ENCODE measurements around the gene DNASE1L3.

- TF ChIP-seq POLR2AphosphoS5 (IDR thresholded peaks at IDR 0.05) (no peak), CTCF (IDR thresholded peaks at IDR 0.05 in 8 of 11, conservative IDR thresholded peaks at IDR 0.05 in 3 of 11) (no peak)
Measured at GRCh38 chr3:58205981-58206380, 4.8 kb downstream of the DNASE1L3 start.

Data from spleen (tissue), 7 donors.